22Rv1 (cell line): Measurements from ENCODE around the gene RAP1A.

ENCODE experiments used
- CTCF ChIP-seq: fragments of 450-650 bp; IDR thresholded peaks from 2 replicates; pipeline ENCODE4 v1.5.1; 2017; ENCODE audit warnings: mild to moderate bottlenecking
- ZFX ChIP-seq: fragments of 450-650 bp; IDR thresholded peaks from 2 replicates; pipeline ENCODE4 v1.6.1; 2017; ENCODE audit warnings: antibody characterized with exemption, borderline replicate concordance

GRCh38 chr1:111582644-111583618, 36.7 kb upstream of the RAP1A start:
- TF ChIP-seq CTCF (no peak), ZFX (no peak)
